Activated CD4-positive, alpha-beta T cell treated with anti-CD3 and anti-CD28 coated beads, Interleukin-2, amount 10 ng/mL, durations not matched to agents 24 days and 14 days (primary cell): ENCODE data around the gene STIM1. TPM values are rescaled to one million over a fixed set of nuclear protein-coding genes. Genes with fewer than 3 reads are reported as not detected.

Experiments
- DNase-seq: peaks from one replicate; pipeline ENCODE4 v3.0.0; 2022
- H3K27ac Mint-ChIP-seq: one replicate; pipeline ENCODE4 v1.8.0; 2022; ENCODE audit warnings: mild to moderate bottlenecking, mixed read lengths
- H3K27me3 Mint-ChIP-seq: one replicate; pipeline ENCODE4 v1.8.0; 2022; ENCODE audit warnings: mixed read lengths
- H3K36me3 Mint-ChIP-seq: one replicate; pipeline ENCODE4 v1.8.0; 2022; ENCODE audit warnings: low read depth, mild to moderate bottlenecking, mixed read lengths
- H3K4me1 Mint-ChIP-seq: one replicate; pipeline ENCODE4 v1.8.0; 2021; ENCODE audit warnings: mixed read lengths
- H3K4me3 Mint-ChIP-seq: one replicate; pipeline ENCODE4 v1.8.0; 2022; ENCODE audit warnings: mild to moderate bottlenecking, moderate library complexity, mixed read lengths
- H3K9me3 Mint-ChIP-seq: one replicate; pipeline ENCODE4 v1.8.0; 2021; ENCODE audit warnings: mixed read lengths
- intact Hi-C: fragments of 100-400 bp; cut with micrococcal nuclease; formaldehyde crosslinking; loops from one replicate; pipeline ENCODE4 v1.15.1; 2023
- total RNA-seq: library from RNA; stranded (reverse); gene quantifications from 2 replicates; pipeline ENCODE4 v1.2.3, GENCODE V29; 2022

The STIM1 gene
- total RNA-seq, 1 donor from 2014 or later: 63.4 TPM

- H3K4me3 Mint-ChIP-seq: peak overlapping the region; percentile 63
Observed at GRCh38 chr11:3969200-3969599, 113.7 kb downstream of the STIM1 start.

DNA sequence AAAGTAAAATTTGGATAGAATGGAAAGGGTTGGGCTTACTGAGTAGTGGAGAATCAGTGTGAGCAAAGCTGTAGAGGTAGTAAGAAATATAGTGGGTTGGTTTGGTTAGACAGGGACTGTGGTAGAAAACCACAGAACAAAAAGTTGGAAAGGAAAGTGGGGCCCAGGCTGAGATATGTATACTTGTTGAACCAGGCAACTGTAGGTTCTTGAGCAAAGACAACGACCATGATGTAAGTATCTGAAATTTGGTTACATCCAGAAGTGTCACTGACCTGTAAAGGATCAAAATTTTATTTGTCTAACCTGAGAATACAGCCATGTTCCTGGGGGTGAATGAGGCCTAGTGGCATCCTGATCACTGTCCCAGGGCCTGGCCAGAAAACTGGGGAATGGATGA, 114.1 kb downstream of the STIM1 start:
- Mint-ChIP-seq H3K27me3 (no peaks in the 10 kb centered on the region), H3K36me3 (peaks cover 59% of the 10 kb centered on the region), H3K9me3 (no peaks in the 10 kb centered on the region), H3K4me3 (peak overlapping the region; percentile 63), H3K27ac (peak overlapping the region; percentile 89), H3K4me1 (peaks cover 61% of the 10 kb centered on the region)
- peak; percentile 82 for DNase-seq
- intact Hi-C loops: loop anchor here (1.0 to 5.0 kb wide), 5 partner anchors 10 to 112 kb away; partner anchors contain the start of gene STIM1

More at GRCh38 chr11:3969200-3969599, 113.7 kb downstream of the STIM1 start:
- peaks cover 61% of the 10 kb centered on the region for H3K4me1 Mint-ChIP-seq
- intact Hi-C loops: loop anchor here (1.0 to 5.0 kb wide), 4 partner anchors 10 to 112 kb away; partner anchors contain the start of gene STIM1
- H3K9me3 Mint-ChIP-seq: no peaks in the 10 kb centered on the region
- no peaks in the 10 kb centered on the region for H3K27me3 Mint-ChIP-seq
- H3K27ac Mint-ChIP-seq: peak overlapping the region; percentile 89
- H3K36me3 Mint-ChIP-seq: peaks cover 59% of the 10 kb centered on the region
- no peak for DNase-seq

DNA sequence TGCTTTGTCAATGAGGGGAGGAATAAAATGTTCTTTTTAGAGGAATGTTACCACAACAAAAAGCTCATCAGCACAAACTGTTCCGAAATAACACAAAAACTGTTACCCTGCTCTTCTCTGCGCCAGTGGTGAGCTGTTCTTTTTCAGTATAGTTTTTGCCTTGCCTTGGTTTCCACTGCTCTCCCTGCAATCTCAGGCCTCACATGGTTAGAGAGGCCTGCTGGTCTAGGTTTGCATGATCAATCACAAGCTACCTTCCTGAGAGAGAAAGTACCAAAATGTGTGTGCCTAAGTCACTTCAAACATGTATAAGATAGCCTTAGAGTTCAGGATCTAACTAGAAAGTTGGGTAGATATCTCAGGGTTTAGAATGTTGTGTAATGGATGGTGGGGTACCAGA, 114.6 kb downstream of the STIM1 start:
- Mint-ChIP-seq H3K4me3 (peak overlapping the region; percentile 63), H3K36me3 (peaks cover 58% of the 10 kb centered on the region), H3K9me3 (no peaks in the 10 kb centered on the region), H3K27ac (peak overlapping the region; percentile 89), H3K27me3 (no peaks in the 10 kb centered on the region), H3K4me1 (peaks cover 61% of the 10 kb centered on the region)
- peak; percentile 59 for DNase-seq
- intact Hi-C loops: loop anchor here (2.0 kb wide), 1 partner anchor 15 kb away; no protein-coding TSS in a partner anchor

DNA sequence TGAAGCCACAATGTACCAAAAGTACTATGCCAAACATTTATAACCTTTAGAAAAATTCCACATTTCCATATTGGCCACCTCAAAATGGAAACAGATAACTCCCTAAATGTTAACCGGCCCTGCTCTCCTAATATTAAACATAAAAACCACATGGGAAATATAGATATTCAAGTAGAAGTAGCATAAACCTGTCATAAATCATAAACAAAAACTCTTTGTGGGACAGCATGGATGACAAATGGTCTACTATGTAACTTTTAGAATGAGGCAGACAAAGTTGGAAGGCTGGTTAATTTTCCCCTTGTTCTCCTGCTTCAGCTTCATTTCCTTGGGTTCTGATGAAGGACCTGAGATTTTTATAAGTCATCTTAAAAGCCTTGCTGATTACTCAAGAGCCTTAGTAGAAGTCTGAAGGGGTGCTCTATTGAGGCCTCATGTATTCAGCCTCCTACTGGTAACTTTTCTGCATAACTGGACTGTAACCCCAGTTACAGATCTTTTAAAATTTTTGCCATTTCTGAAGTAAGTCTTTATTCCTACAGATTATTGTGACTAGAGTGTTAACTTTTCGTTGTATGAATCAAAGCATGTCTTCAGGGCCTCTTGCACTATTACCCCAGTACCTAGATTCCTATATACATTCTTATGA, 116.4 kb downstream of the STIM1 start:
- H3K4me1 Mint-ChIP-seq: peaks cover 55% of the 10 kb centered on the region
- intact Hi-C loops: loop anchor here (2.0 kb wide), 1 partner anchor 13 kb away; no protein-coding TSS in a partner anchor
- H3K27me3 Mint-ChIP-seq: no peaks in the 10 kb centered on the region
- peaks cover 54% of the 10 kb centered on the region for H3K36me3 Mint-ChIP-seq
- no peak for DNase-seq
- no peak overlapping the region for H3K27ac Mint-ChIP-seq
- no peak overlapping the region for H3K4me3 Mint-ChIP-seq
- H3K9me3 Mint-ChIP-seq: no peaks in the 10 kb centered on the region

DNA sequence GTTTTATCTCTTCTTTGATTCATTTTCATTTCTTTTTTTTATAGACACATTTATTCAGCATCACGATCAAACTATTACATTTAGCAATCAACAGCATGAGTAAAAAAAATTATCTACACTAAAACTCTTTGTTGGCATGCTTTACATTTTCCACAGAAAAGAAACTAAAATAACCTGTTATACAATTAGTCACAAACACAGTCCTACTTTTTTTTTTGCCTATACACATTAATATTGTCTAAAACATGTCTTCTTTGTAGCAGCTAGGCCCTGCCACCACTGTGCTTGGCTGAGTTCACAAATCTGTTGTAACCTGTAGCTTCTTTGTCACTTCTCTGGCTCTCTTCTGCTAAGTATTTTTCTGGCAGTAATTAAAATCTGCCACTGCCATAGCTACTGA, 117.0 kb downstream of the STIM1 start:
- H3K9me3 Mint-ChIP-seq: no peaks in the 10 kb centered on the region
- H3K27me3 Mint-ChIP-seq: no peaks in the 10 kb centered on the region
- no peak for DNase-seq
- H3K4me3 Mint-ChIP-seq: no peak overlapping the region
- intact Hi-C loops: no loop called here
- peaks cover 55% of the 10 kb centered on the region for H3K4me1 Mint-ChIP-seq
- peaks cover 53% of the 10 kb centered on the region for H3K36me3 Mint-ChIP-seq
- no peak overlapping the region for H3K27ac Mint-ChIP-seq

- DNase-seq: no peak
- intact Hi-C loops: no loop called here
- Mint-ChIP-seq H3K27me3 (no peaks in the 10 kb centered on the region), H3K36me3 (peaks cover 29% of the 10 kb centered on the region), H3K9me3 (no peaks in the 10 kb centered on the region), H3K27ac (no peak overlapping the region), H3K4me3 (no peak overlapping the region), H3K4me1 (peaks cover 36% of the 10 kb centered on the region)
Observed at GRCh38 chr11:3977078-3977477, 121.6 kb downstream of the STIM1 start.

DNA sequence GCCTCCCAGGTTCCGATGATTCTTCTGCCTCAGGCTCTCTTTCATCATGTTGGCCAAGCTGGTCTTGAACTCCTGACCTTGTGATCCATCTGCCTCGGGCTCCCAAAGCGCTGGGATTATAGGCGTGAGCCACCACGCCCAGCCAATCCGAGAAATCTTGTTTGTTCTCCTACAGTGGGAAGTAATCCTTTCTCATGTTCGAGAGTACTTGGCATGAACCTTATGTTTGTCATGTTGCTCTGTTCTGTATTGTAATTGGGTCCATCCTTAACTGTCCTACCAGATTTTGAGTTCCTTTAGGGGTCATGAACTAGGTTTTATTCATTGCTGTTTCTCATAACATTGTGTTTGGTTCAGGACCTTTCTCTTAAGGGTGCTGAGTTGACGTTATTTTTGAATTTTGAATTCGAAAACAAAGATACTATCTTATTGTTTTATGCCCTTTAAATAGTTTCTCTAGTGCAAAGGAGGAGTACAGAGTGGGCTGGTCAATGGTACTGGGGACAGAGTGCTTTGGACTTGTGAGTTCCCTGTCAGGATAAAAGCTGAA, 125.7 kb downstream of the STIM1 start:
- no peak overlapping the region for H3K4me3 Mint-ChIP-seq
- DNase-seq: no peak

DNA sequence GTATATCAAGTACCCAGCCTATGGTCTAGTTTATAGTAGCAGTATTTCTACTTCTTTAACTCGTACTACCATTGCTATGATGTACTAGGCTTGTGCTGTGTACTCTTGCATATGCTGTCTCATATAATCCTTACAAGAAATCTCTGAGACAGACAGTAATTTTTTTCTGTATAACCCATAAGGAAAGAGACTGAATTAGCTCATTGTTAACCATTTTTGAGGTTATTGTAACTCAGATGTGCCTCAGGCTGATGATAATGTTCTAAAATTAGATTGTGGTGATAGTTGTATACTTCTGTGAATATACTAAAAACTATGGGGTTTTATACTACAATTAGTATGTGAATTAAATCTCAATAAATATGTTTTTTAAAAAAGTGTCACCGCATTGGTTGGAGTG, 127.0 kb downstream of the STIM1 start:
- intact Hi-C loops: loop anchor here (5.0 kb wide), 1 partner anchor 35 kb away; no protein-coding TSS in a partner anchor
- Mint-ChIP-seq H3K36me3 (peaks cover 14% of the 10 kb centered on the region), H3K4me1 (peaks cover 56% of the 10 kb centered on the region), H3K27ac (no peak overlapping the region), H3K4me3 (no peak overlapping the region), H3K27me3 (no peaks in the 10 kb centered on the region), H3K9me3 (no peaks in the 10 kb centered on the region)
- no peak for DNase-seq

More for the DNA sequence above, 125.7 kb downstream of the STIM1 start:
- H3K36me3 Mint-ChIP-seq: peaks cover 17% of the 10 kb centered on the region
- intact Hi-C loops: loop anchor here (5.0 kb wide), 1 partner anchor 34 kb away; no protein-coding TSS in a partner anchor
- no peak overlapping the region for H3K27ac Mint-ChIP-seq
- no peaks in the 10 kb centered on the region for H3K27me3 Mint-ChIP-seq
- peaks cover 49% of the 10 kb centered on the region for H3K4me1 Mint-ChIP-seq
- H3K9me3 Mint-ChIP-seq: no peaks in the 10 kb centered on the region

GRCh38 chr11:3983101-3983500, 127.6 kb downstream of the STIM1 start:
- H3K36me3 Mint-ChIP-seq: peaks cover 15% of the 10 kb centered on the region
- peak overlapping the region; percentile 17 for H3K27ac Mint-ChIP-seq
- no peaks in the 10 kb centered on the region for H3K27me3 Mint-ChIP-seq
- DNase-seq: peak; percentile 67
- peaks cover 59% of the 10 kb centered on the region for H3K4me1 Mint-ChIP-seq
- H3K9me3 Mint-ChIP-seq: no peaks in the 10 kb centered on the region
- H3K4me3 Mint-ChIP-seq: no peak overlapping the region
- intact Hi-C loops: loop anchor here (5.0 kb wide), 1 partner anchor 36 kb away; no protein-coding TSS in a partner anchor

DNA sequence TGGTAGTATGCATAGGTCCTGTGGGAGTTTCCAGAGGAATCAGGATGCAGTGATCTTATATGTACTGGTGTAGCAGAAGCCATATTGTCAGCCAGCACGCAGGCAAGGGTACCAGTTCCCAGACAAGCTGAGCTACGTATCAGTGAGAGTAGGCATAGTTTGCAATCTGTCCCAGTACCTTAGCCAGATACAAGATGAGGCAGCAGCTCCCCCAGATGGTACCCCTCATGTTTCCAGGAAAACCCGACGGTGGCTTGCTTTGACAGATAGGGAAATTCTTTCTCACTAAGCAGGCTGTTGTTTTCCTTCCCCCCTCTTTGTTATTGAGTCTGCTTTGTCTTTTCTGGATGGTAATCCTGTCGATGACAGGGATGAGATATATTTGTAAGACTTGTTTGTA, 129.4 kb downstream of the STIM1 start:
- intact Hi-C loops: loop anchor here (1.0 to 5.0 kb wide), 4 partner anchors 14 to 131 kb away; no protein-coding TSS in a partner anchor
- peaks cover 16% of the 10 kb centered on the region for H3K36me3 Mint-ChIP-seq
- H3K27ac Mint-ChIP-seq: peak overlapping the region; percentile 61
- no peaks in the 10 kb centered on the region for H3K9me3 Mint-ChIP-seq
- H3K4me1 Mint-ChIP-seq: peaks cover 61% of the 10 kb centered on the region
- H3K4me3 Mint-ChIP-seq: no peak overlapping the region
- DNase-seq: peak; percentile 79
- no peaks in the 10 kb centered on the region for H3K27me3 Mint-ChIP-seq

DNA sequence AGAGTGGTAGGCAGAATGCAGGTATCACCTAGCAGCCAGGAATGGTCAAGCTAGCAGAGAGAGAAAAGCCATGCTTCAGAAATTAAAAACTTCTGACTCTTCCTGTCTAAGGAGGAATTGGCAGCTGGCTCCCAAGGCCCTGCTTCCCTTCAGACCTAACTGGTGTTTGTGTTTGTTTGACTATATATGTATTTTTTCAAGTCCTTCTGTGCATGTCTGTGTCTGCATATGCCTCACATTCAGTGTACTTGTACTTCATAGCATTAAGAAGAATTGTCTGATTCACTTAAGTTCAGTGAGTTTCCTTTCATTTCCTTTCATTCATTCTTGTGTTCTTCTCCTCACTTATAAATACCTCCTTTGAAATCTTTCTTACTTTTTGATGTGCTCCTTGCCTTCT, 130.2 kb downstream of the STIM1 start:
- intact Hi-C loops: loop anchor here (1.0 to 5.0 kb wide), 3 partner anchors 15 to 131 kb away; no protein-coding TSS in a partner anchor

DNA sequence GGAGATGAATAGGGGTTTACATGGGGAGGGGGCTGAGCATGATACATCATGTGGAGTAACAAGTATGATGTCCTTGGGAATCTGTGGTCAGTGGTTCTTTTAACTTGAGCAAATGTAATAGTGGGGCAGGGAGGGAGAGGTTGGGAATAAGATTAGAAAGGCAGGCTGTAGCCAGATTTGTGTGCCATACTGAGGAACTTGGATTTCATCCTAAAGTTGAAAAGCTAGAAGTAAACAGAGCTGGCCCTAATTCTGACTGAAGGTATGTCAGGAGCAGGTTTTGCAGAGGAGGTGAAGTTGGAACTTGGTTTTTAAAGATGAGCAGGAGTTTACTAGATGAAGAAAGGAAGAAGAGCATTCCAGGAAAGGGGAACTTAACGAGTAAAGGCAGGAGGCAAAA, 130.8 kb downstream of the STIM1 start:
- intact Hi-C loops: loop anchor here (5.0 kb wide), 1 partner anchor 86 kb away; no protein-coding TSS in a partner anchor
- Mint-ChIP-seq H3K36me3 (peaks cover 19% of the 10 kb centered on the region), H3K27me3 (no peaks in the 10 kb centered on the region), H3K27ac (no peak overlapping the region), H3K4me3 (no peak overlapping the region), H3K9me3 (no peaks in the 10 kb centered on the region), H3K4me1 (peaks cover 66% of the 10 kb centered on the region)
- DNase-seq: no peak

More for the DNA sequence above, 130.2 kb downstream of the STIM1 start:
- Mint-ChIP-seq H3K4me3 (no peak overlapping the region), H3K27me3 (no peaks in the 10 kb centered on the region), H3K9me3 (no peaks in the 10 kb centered on the region), H3K4me1 (peaks cover 67% of the 10 kb centered on the region), H3K27ac (no peak overlapping the region), H3K36me3 (peaks cover 20% of the 10 kb centered on the region)
- no peak for DNase-seq

- H3K4me1 Mint-ChIP-seq: peaks cover 47% of the 10 kb centered on the region
- intact Hi-C loops: loop anchor here (5.0 kb wide), 1 partner anchor 83 kb away; no protein-coding TSS in a partner anchor
- peak overlapping the region; percentile 15 for H3K27ac Mint-ChIP-seq
- no peak for DNase-seq
- no peaks in the 10 kb centered on the region for H3K27me3 Mint-ChIP-seq
- H3K4me3 Mint-ChIP-seq: peak overlapping the region; percentile 48
- H3K36me3 Mint-ChIP-seq: peaks cover 34% of the 10 kb centered on the region
- H3K9me3 Mint-ChIP-seq: peaks cover 9% of the 10 kb centered on the region
Observed at GRCh38 chr11:3989276-3989920, 133.9 kb downstream of the STIM1 start.
